ENCODE data around the gene SPNS2. TPM values are rescaled to one million over a fixed set of nuclear protein-coding genes. Genes with fewer than 3 reads are reported as not detected.

SPNS2 gene
- total RNA-seq, 1 donor from 2014 or later = 67.0 TPM

DNA sequence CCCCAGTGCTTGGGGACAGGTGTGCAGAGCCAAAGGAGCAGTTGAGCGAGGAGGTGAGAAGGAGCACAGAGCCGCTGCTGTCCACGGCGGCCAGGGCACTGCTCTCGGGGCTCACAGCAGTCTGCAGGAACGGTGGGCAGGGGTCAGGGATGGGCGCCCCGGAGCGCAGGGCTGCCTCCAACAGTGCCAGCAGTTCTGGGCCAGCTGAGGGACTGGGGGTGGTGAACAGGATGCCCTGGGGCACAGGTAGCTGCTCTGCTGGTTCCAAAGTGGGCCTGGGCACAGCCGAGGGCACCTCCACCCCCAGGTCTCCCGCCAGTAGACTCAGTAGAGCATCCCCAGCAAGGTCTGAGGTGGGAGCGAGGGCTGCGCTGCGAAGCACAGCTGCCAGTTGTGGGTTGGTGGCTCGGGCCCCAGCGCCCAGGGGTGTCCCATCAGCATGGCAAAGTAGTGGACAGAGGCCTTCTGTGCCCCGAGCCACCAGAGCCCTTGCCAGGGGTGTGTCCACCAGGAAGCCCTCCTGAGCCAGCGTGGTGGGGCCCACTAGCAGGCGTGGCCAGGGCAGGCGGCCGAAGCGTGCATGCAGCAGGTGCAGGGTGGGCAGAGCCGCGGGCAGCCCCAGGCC lies 59.8 kb downstream of the SPNS2 start:
- H3K9me3 ChIP-seq = no peaks in the 10 kb centered on the region
- ATAC-seq (no peak), DNase-seq (peak; percentile 53)
- TF ChIP-seq, protein P1, sequence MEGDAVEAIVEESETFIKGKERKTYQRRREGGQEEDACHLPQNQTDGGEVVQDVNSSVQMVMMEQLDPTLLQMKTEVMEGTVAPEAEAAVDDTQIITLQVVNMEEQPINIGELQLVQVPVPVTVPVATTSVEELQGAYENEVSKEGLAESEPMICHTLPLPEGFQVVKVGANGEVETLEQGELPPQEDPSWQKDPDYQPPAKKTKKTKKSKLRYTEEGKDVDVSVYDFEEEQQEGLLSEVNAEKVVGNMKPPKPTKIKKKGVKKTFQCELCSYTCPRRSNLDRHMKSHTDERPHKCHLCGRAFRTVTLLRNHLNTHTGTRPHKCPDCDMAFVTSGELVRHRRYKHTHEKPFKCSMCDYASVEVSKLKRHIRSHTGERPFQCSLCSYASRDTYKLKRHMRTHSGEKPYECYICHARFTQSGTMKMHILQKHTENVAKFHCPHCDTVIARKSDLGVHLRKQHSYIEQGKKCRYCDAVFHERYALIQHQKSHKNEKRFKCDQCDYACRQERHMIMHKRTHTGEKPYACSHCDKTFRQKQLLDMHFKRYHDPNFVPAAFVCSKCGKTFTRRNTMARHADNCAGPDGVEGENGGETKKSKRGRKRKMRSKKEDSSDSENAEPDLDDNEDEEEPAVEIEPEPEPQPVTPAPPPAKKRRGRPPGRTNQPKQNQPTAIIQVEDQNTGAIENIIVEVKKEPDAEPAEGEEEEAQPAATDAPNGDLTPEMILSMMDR (IDR thresholded peaks at IDR 0.05) = no peak
- peaks cover 16% of the 10 kb centered on the region for H3K4me1 ChIP-seq
- no peak overlapping the region for H3K4me3 ChIP-seq
- H3K27me3 ChIP-seq = no peaks in the 10 kb centered on the region
- intact Hi-C loops (cut with DNase I) = no loop called here
- peaks cover 2% of the 10 kb centered on the region for H3K36me3 ChIP-seq
- no peak overlapping the region for H3K27ac ChIP-seq

DNA sequence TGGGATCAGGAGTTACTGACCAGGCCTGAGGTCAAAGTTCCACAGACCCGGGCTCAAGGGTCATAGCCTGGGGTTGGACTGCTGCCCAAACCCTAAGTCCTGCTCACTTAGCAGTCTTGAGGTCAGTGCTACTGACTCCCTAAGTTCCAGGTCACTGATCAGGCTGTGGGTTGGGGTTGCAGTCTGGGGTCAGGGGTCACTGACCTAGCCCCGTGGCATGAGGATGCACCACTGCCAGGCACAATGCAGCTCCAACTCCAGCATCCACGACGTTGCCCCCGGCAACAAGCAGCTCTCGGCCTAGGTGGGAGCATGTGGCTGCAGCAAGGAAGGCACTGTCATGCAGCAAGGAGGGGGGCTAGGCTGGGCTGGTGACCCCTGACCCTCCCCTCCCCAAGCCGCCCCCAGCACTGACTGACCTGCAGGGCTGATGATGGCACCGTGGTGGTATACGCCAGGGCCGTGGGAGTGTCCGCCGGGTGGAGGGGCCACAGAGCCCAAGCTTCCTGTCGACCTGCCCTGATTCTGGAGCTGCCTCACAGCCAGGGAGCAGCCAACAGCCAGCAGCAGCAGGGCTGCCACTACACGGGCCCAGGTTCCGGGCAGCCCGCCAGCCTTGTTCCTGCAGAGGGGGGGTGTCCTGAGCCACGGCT lies 60.6 kb downstream of the SPNS2 start:
- Histone ChIP-seq H3K27me3 (no peaks in the 10 kb centered on the region), H3K27ac (no peak overlapping the region), H3K36me3 (no peaks in the 10 kb centered on the region), H3K9me3 (no peaks in the 10 kb centered on the region), H3K4me3 (no peak overlapping the region), H3K4me1 (peaks cover 10% of the 10 kb centered on the region)
- ATAC-seq (no peak), DNase-seq (peak; percentile 57)
- TF ChIP-seq, protein P1 (IDR thresholded peaks at IDR 0.05) = no peak
- intact Hi-C loops (cut with DNase I) = no loop called here

DNA sequence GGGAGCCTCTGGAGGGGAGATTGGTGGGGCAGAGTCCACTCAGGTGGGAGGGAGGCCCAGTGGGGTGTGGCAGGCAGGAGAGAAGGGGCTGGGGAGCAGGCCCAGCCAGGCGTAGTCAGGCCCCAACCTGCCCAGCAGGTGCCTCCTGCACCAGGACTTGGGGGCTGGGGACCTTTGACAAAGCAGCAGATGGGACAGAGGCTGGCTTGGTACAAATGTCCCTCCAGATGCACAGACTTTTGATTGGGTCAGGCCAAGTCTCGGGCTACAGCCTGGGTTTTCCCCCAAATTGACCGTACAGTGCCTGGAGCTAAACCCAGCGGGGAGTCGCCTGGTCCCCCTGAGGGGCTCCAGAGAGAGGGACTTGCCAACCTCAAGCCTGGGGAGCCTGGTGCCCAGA lies 61.3 kb downstream of the SPNS2 start:
- Histone ChIP-seq H3K27me3 (no peaks in the 10 kb centered on the region), H3K9me3 (no peaks in the 10 kb centered on the region), H3K4me3 (no peak overlapping the region), H3K4me1 (peaks cover 5% of the 10 kb centered on the region), H3K36me3 (no peaks in the 10 kb centered on the region), H3K27ac (no peak overlapping the region)
- intact Hi-C loops (cut with DNase I) = no loop called here
- DNase-seq (peak; percentile 62), ATAC-seq (no peak)
- TF ChIP-seq, protein P1 (IDR thresholded peaks at IDR 0.05) = no peak

DNA sequence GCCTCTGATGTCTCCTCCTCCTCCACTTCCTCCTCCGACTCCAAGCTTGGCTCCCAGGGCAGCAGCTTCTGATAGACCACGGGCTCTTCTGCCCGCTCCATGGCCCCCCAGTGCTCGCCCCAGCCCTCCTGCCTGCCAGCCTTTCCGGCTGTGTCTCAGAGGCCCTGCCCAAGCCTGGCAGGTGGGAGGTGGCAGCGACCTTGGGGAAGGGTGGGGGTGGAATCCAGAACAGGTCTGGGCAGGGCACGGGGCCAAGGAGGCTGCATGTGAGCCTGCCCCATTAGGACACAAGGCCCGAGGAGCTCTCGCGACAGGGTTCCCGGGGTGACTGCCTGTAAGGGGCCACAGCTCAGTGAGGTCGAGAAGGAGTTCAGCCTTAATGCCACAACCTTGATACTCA lies 61.7 kb downstream of the SPNS2 start, which contains the start of gene GGT6:
TSS of gene GGT6 (minus strand) at position 157 of the 400 bp plus-strand sequence. CDS start at position 101, 56 bp downstream.
- Histone ChIP-seq H3K4me1 (peaks cover 7% of the 10 kb centered on the region), H3K9me3 (no peaks in the 10 kb centered on the region), H3K27me3 (no peaks in the 10 kb centered on the region), H3K27ac (no peak within 1 kb of the TSS), H3K36me3 (no peaks in the 10 kb centered on the region), H3K4me3 (no peak within 1 kb of the TSS)
- ATAC-seq (peak; percentile 75), DNase-seq (peak; percentile 87)
- TF ChIP-seq, protein P1 (IDR thresholded peaks at IDR 0.05) = no peak
- intact Hi-C loops (cut with DNase I) = no loop called here

DNA sequence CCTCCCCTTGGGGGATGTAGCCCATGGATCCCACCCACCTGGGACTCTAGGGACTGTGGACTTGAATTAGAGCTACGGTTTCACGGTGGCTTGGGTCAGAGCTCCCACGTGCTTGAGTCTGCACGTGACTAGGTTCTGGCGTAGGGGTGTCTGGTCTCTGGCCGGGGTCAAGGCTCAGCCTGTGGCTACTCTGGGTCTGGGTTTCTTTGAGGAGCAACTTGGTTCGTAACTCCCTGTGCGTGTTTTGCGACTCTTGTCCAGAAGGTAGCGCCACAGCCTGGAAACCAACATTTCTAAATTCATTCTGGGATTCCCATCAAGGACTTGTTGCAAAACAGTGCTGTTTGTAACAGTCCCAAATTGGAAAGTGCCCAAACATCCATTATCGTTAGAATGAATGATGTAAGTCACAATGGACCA lies 62.2 kb downstream of the SPNS2 start:
- ATAC-seq (peak; percentile 9), DNase-seq (peak; percentile 61)
- H3K9me3 ChIP-seq = no peaks in the 10 kb centered on the region
- TF ChIP-seq, protein P1 (IDR thresholded peaks at IDR 0.05) = peak; percentile 22
- intact Hi-C loops (cut with DNase I) = no loop called here
- H3K36me3 ChIP-seq = no peaks in the 10 kb centered on the region
- H3K27ac ChIP-seq = no peak overlapping the region
- peaks cover 9% of the 10 kb centered on the region for H3K4me1 ChIP-seq
- H3K4me3 ChIP-seq = no peak overlapping the region
- H3K27me3 ChIP-seq = no peaks in the 10 kb centered on the region
